Mucosa of descending colon (tissue), 3 donors: Measurements from ENCODE around the gene FAM217A. TPM values are rescaled to one million over a fixed set of nuclear protein-coding genes. Genes with fewer than 3 reads are reported as not detected.

Experiments used
- ATAC-seq: fragments of 200-7000 bp; cut with Tn5 transposase; one replicate; pipeline ENCODE4 v1.9.1; 2020; ENCODE audit warnings: mild to moderate bottlenecking, moderate library complexity
- DNase-seq, 3 donors: peaks; one replicate each; pipeline ENCODE4 v3.0.0-alpha.2; 2020
- H3K36me3 ChIP-seq: fragments of 200-600 bp; one replicate; pipeline ENCODE4 v1.8.0; 2021; ENCODE audit warnings: low read depth, mild to moderate bottlenecking
- H3K4me1 ChIP-seq: fragments of 200-600 bp; one replicate; pipeline ENCODE4 v1.8.0; 2021; ENCODE audit warnings: low read depth, mild to moderate bottlenecking
- H3K4me3 ChIP-seq: fragments of 200-600 bp; one replicate; pipeline ENCODE4 v1.8.0; 2021; ENCODE audit warnings: mild to moderate bottlenecking
- H3K9me3 ChIP-seq: fragments of 200-600 bp; one replicate; pipeline ENCODE4 v1.8.0; 2021; ENCODE audit warnings: mild to moderate bottlenecking
- CTCF ChIP-seq: fragments of 200-600 bp; IDR thresholded peaks from one replicate; pipeline ENCODE4 v1.8.0; 2022; ENCODE audit warnings: antibody characterized with exemption, mild to moderate bottlenecking
- intact Hi-C, 2 donors: fragments of 100-400 bp; cut with DNase I in 1 of 2; cut with micrococcal nuclease in 1 of 2; formaldehyde crosslinking; loops; one replicate each; pipeline versions ENCODE4 v1.11.0 to v1.11.1; 2022; cut with DNase I, micrococcal nuclease
- total RNA-seq, 3 donors: library from RNA; stranded (reverse); fragmentation: NEBNext Ultra II Directional in 2 of 3; extraction: Animal tissue kit (Norgen Biotek cat#: 25700) in 2 of 3; gene quantifications; one replicate each; pipeline versions ENCODE4 v1.2.1 to v1.2.4, GENCODE V29; 2021 to 2023
- donor health status: DM: no; HTN: no; CAD: no; lungs with moderate emphysema.
- donor health status: DM: no; HTN: no; CAD: no.
- donor health status: DM: no; HTN: yes; CAD: no.

The FAM217A gene
- total RNA-seq, 3 donors from 2014 or later, result not detected

GRCh38 chr6:4107873-4108272 is 28.9 kb upstream of the FAM217A start:
- intact Hi-C loops, result no loop called here
- ATAC-seq, result no peak

GRCh38 chr6:4105980-4106536 is 27.1 kb upstream of the FAM217A start:
- TF ChIP-seq CTCF, result no peak
- DNase-seq (no peak), ATAC-seq (no peak)
- peaks cover 5% of the 10 kb centered on the region for H3K4me1 ChIP-seq
- H3K4me3 ChIP-seq, result no peak overlapping the region
- H3K9me3 ChIP-seq, result no peaks in the 10 kb centered on the region
- intact Hi-C loops, result no loop called here
- H3K36me3 ChIP-seq, result no peaks in the 10 kb centered on the region

More at GRCh38 chr6:4107873-4108272, 28.9 kb upstream of the FAM217A start:
- no peak for TF ChIP-seq CTCF
- H3K4me1 ChIP-seq, result peaks cover 5% of the 10 kb centered on the region
- H3K36me3 ChIP-seq, result no peaks in the 10 kb centered on the region
- H3K4me3 ChIP-seq, result no peak overlapping the region
- DNase-seq, result no peak
- H3K9me3 ChIP-seq, result no peaks in the 10 kb centered on the region

- no peak for TF ChIP-seq CTCF
- H3K9me3 ChIP-seq, result no peaks in the 10 kb centered on the region
- no peaks in the 10 kb centered on the region for H3K4me1 ChIP-seq
- DNase-seq (no peak), ATAC-seq (peak; percentile 59)
- H3K4me3 ChIP-seq, result no peak overlapping the region
- intact Hi-C loops, result no loop called here
- no peaks in the 10 kb centered on the region for H3K36me3 ChIP-seq
These were observed 25.0 kb upstream of the FAM217A start for GRCh38 chr6:4103929-4104328.

- H3K36me3 ChIP-seq, result no peaks in the 10 kb centered on the region
- H3K4me3 ChIP-seq, result no peak overlapping the region
- no peaks in the 10 kb centered on the region for H3K9me3 ChIP-seq
- intact Hi-C loops, result no loop called here
- TF ChIP-seq CTCF, result no peak
- DNase-seq (peak in 1 of 3 donors; percentile 50), ATAC-seq (peak; percentile 79)
- H3K4me1 ChIP-seq, result no peaks in the 10 kb centered on the region
These were observed 23.8 kb upstream of the FAM217A start for GRCh38 chr6:4102687-4103244.

- Histone ChIP-seq H3K4me1 (no peaks in the 10 kb centered on the region), H3K36me3 (no peaks in the 10 kb centered on the region), H3K4me3 (no peak overlapping the region), H3K9me3 (no peaks in the 10 kb centered on the region)
- no peak for ATAC-seq
- intact Hi-C loops, result no loop called here
- no peak for DNase-seq
- no peak for TF ChIP-seq CTCF
These were observed 22.4 kb upstream of the FAM217A start for GRCh38 chr6:4101298-4101697.
